ENCODE data around the gene OCA2.

OCA2 gene

GRCh38 chr15:28026764-28027713 is 72.1 kb downstream of the OCA2 start:
- TF ChIP-seq POLR2AphosphoS5 (IDR thresholded peaks at IDR 0.05; ENCODE audit: low read depth, low read length) (no peak), FOXP2 (optimal IDR thresholded peaks at IDR 0.05; ENCODE audit: borderline replicate concordance, extremely low read depth, extremely low read length, insufficient read depth) (no peak), TAF1 (IDR thresholded peaks at IDR 0.05; ENCODE audit: borderline replicate concordance, insufficient read depth, low read length) (no peak), SIN3A (IDR thresholded peaks at IDR 0.05; ENCODE audit: borderline replicate concordance, insufficient read depth, low read length) (no peak), REST (IDR thresholded peaks at IDR 0.05; ENCODE audit: insufficient read depth in 1 of 2, low read depth in 2 of 2, low read length in 2 of 2) (no peak)

GRCh38 chr15:28026221-28026620 is 72.9 kb downstream of the OCA2 start:
- TF ChIP-seq SIN3A (IDR thresholded peaks at IDR 0.05; ENCODE audit: borderline replicate concordance, insufficient read depth, low read length) (no peak), POLR2AphosphoS5 (IDR thresholded peaks at IDR 0.05; ENCODE audit: low read depth, low read length) (no peak), TAF1 (IDR thresholded peaks at IDR 0.05; ENCODE audit: borderline replicate concordance, insufficient read depth, low read length) (no peak), FOXP2 (optimal IDR thresholded peaks at IDR 0.05; ENCODE audit: borderline replicate concordance, extremely low read depth, extremely low read length, insufficient read depth) (no peak), REST (IDR thresholded peaks at IDR 0.05; ENCODE audit: insufficient read depth in 1 of 2, low read depth in 2 of 2, low read length in 2 of 2) (no peak)

GRCh38 chr15:28025413-28025812 is 73.7 kb downstream of the OCA2 start:
- TF ChIP-seq POLR2AphosphoS5 (IDR thresholded peaks at IDR 0.05; ENCODE audit: low read depth, low read length) (no peak), TAF1 (IDR thresholded peaks at IDR 0.05; ENCODE audit: borderline replicate concordance, insufficient read depth, low read length) (no peak)

- TF ChIP-seq FOXP2 (optimal IDR thresholded peaks at IDR 0.05; ENCODE audit: borderline replicate concordance, extremely low read depth, extremely low read length, insufficient read depth) (no peak), REST (IDR thresholded peaks at IDR 0.05; ENCODE audit: insufficient read depth in 1 of 2, low read depth in 2 of 2, low read length in 2 of 2) (no peak), SIN3A (IDR thresholded peaks at IDR 0.05; ENCODE audit: borderline replicate concordance, insufficient read depth, low read length) (no peak), TAF1 (IDR thresholded peaks at IDR 0.05; ENCODE audit: borderline replicate concordance, insufficient read depth, low read length) (no peak), POLR2AphosphoS5 (IDR thresholded peaks at IDR 0.05; ENCODE audit: low read depth, low read length) (no peak)
Observed at GRCh38 chr15:28024889-28025250, 74.2 kb downstream of the OCA2 start.

GRCh38 chr15:28023933-28024888 is 74.9 kb downstream of the OCA2 start:
- TF ChIP-seq REST (IDR thresholded peaks at IDR 0.05; ENCODE audit: insufficient read depth in 1 of 2, low read depth in 2 of 2, low read length in 2 of 2), result no peak

All from PFSK-1 (cell line).